SK-N-SH treated with all-trans-retinoic acid at 6 μM for 48 hours (cell line): Measurements from ENCODE around the gene HOOK1.

Experiments used
- ARNTL ChIP-seq: fragments of 450-650 bp; formaldehyde crosslinking; IDR thresholded peaks from 2 replicates; pipeline ENCODE4 v1.5.0; 2020; ENCODE audit warnings: low read depth, mild to moderate bottlenecking, moderate library complexity, borderline replicate concordance
- CREB5 ChIP-seq: fragments of 250-450 bp; sonication (Bioruptor Pico); IDR thresholded peaks from 2 replicates; pipeline ENCODE4 v1.5.1; 2020; ENCODE audit warnings: low read depth, mild to moderate bottlenecking, moderate library complexity
- ESRRG ChIP-seq: fragments of 250-450 bp; sonication (Bioruptor Pico); IDR thresholded peaks from 2 replicates; pipeline ENCODE4 v1.6.1; 2021; ENCODE audit warnings: mild to moderate bottlenecking
- PATZ1 ChIP-seq: fragments of 250-450 bp; sonication (Bioruptor Pico); IDR thresholded peaks from 2 replicates; pipeline ENCODE4 v1.8.0; 2020; ENCODE audit warnings: mild to moderate bottlenecking, moderate library complexity, borderline replicate concordance
- PPARA ChIP-seq: fragments of 250-450 bp; sonication (Bioruptor Pico); IDR thresholded peaks from 2 replicates; pipeline ENCODE4 v1.5.0; 2020; ENCODE audit warnings: mild to moderate bottlenecking, borderline replicate concordance
- RARB ChIP-seq: fragments of 250-450 bp; sonication (Bioruptor Pico); IDR thresholded peaks from 2 replicates; pipeline ENCODE4 v1.8.0; 2021; ENCODE audit warnings: mild to moderate bottlenecking, moderate library complexity
- TOX ChIP-seq: fragments of 250-450 bp; sonication (Bioruptor Pico); IDR thresholded peaks from 2 replicates; pipeline ENCODE4 v1.8.0; 2021; ENCODE audit warnings: mild to moderate bottlenecking, moderate library complexity, borderline replicate concordance
- TSHZ2 ChIP-seq: fragments of 250-450 bp; sonication (Bioruptor Pico); IDR thresholded peaks from 2 replicates; pipeline ENCODE4 v1.5.0; 2020; ENCODE audit warnings: mild to moderate bottlenecking, moderate library complexity
- ZFP3 ChIP-seq: fragments of 250-450 bp; sonication (Bioruptor Pico); IDR thresholded peaks from 2 replicates; pipeline ENCODE4 v1.5.0; 2020; ENCODE audit warnings: mild to moderate bottlenecking, moderate library complexity
- ZFP30 ChIP-seq: fragments of 450-650 bp; formaldehyde crosslinking; IDR thresholded peaks from 2 replicates; pipeline ENCODE4 v1.5.0; 2022; ENCODE audit warnings: mild to moderate bottlenecking, moderate library complexity
- ZNF70 ChIP-seq: fragments of 450-650 bp; formaldehyde crosslinking; IDR thresholded peaks from 2 replicates; pipeline ENCODE4 v1.5.0; 2020; ENCODE audit warnings: mild to moderate bottlenecking, moderate library complexity
- ZNF8 ChIP-seq: fragments of 450-650 bp; formaldehyde crosslinking; IDR thresholded peaks from 2 replicates; pipeline ENCODE4 v1.5.0; 2020; ENCODE audit warnings: mild to moderate bottlenecking, moderate library complexity

GRCh38 chr1:59908682-59909081, 93.9 kb downstream of the HOOK1 start:
- TF ChIP-seq ZNF8 (CRISPR knock-in tag), result no peak
- TF ChIP-seq CREB5, result no peak
- no peak for TF ChIP-seq ARNTL (CRISPR knock-in tag)
- TF ChIP-seq ESRRG, result no peak
- TF ChIP-seq PATZ1, result no peak
- no peak for TF ChIP-seq ZFP30
- no peak for TF ChIP-seq ZFP3 (CRISPR knock-in tag)
- TF ChIP-seq ZNF70 (CRISPR knock-in tag), result no peak
- TF ChIP-seq TSHZ2 (CRISPR knock-in tag), result no peak
- no peak for TF ChIP-seq RARB (CRISPR knock-in tag)
- TF ChIP-seq PPARA, result no peak
- no peak for TF ChIP-seq TOX (CRISPR knock-in tag)
